Lower leg skin (tissue), 3 donors: ENCODE measurements around the gene SLCO6A1.

ENCODE experiments used
- CTCF ChIP-seq, 3 donors: fragments of 450-650 bp; IDR thresholded peaks; one replicate each; pipeline ENCODE4 v1.5.1; 2016; ENCODE audit warnings: antibody characterized with exemption in 3 of 3, mild to moderate bottlenecking in 3 of 3, moderate library complexity in 2 of 3
- POLR2A ChIP-seq, 2 donors: fragments of 450-650 bp; IDR thresholded peaks; one replicate each; pipeline ENCODE4 v1.6.1; 2016 to 2017; ENCODE audit warnings: antibody characterized with exemption in 2 of 2, mild to moderate bottlenecking in 1 of 2, moderate library complexity in 1 of 2

- no peak for TF ChIP-seq POLR2A (IDR thresholded peaks at IDR 0.05)
- no peak for TF ChIP-seq CTCF (IDR thresholded peaks at IDR 0.05)
These were observed 77.2 kb downstream of the SLCO6A1 start for GRCh38 chr5:102421647-102422046.
